D341Med (cell line): Measurements from ENCODE around the gene TAS2R60.
A peak's percentile ranks its signal among the peaks of the same experiment; 100 is the strongest.
"Not testable (repeated sequence)": the region's sequence is repeated elsewhere in the genome, so short reads cannot be mapped to it uniquely, and the experiment has no call there.

Experiments used
- DNase-seq: peaks from one replicate; pipeline ENCODE4 v3.0.0; 2012; ENCODE audit warnings: low spot score

Gene TAS2R60

DNA sequence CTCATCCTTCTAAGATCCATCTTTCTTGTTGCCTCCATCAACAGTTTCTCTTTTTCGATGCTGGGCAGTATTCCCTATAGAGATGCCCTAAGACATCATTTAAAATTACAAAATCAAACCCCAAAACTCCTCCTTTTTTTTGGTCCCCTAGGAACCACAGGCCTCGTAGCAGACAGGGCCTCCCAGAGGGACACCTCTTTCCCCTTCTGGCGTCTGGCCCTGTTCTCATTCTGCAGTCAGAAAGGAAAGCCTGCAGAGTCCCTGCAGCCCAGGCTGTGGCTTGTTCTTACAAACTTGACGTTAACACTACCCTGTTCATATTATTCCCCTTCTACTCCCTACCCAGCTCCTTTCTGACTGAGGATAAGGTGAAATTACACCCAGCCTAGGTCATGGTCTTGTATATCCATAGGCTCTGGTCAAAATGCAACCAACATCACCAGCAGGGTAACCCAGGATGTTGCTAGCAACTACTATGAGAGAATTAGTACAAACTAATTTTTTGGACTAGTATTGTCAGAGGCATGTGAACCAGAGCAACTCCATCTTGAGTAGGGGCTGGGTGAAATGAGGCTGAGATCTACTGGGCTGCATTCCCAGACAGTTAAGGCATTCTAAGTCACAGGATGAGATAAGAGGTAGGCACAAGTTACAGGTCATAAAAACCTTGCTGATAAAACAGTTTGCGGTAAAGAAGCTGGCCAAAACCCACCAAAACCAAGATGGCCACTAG lies 31.1 kb upstream of the TAS2R60 start:
- DNase-seq, result no peak

GRCh38 chr7:143413123-143413522 lies 30.1 kb upstream of the TAS2R60 start:
- no peak for DNase-seq

GRCh38 chr7:143415209-143415608 lies 28.0 kb upstream of the TAS2R60 start:
- not testable (repeated sequence) for DNase-seq

DNA sequence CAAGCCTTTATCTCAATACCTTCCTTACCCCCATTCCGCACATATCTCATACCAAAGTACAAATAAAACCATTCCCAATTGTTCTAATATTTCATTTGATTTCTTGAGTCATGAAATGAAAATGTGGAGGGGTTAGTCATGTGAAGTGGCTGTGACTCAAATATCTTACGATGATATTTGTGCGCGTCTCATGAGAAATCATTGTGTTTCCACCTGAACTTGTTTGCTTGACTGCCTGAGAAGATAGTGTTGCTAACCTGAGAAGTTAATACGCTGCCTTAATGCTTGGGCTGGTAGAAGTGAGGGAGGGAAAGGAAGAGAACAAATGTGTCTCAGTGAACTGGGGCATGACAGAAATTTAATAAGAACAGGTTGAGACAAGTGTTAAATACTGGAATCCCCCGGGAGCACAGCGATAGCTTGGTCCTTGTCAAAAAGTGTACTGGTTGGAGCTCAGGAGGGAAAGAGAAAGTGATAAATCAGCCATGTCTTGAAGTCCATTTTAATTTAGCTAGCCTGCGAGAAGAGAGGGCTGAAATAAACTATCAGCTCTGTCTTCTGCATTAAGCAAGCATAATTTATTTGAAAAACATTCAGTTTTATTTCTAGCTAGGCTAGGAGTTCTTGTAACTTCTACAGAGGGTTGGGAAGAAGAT lies 27.4 kb upstream of the TAS2R60 start:
- no peak for DNase-seq

DNA sequence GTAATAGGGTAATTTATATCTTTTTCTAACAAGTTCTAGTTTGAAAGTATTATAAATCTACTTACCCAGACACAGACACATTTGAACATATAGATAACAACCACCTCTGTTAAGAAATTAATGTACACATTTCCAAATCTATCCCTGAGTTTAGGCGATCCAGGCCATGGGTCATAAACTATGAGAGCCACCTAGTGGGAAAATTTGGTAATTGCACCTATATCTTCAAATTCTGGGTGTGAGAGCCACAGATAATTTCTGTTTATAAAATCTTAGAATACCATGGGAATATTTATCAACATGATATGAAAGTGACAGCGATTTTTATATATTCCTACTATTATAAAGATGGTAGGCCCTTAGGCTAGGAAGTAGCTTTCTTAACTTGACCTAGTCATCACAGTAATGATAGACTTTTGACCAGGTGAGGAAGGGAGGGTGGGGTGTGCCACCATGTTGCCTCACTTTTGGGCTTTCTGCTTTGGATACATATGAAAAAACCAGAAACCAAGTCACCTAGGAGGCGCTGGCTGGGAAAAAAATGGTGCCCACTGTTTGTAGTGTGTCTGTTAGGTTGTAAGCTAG lies 26.6 kb upstream of the TAS2R60 start:
- DNase-seq, result peak; percentile 62

DNA sequence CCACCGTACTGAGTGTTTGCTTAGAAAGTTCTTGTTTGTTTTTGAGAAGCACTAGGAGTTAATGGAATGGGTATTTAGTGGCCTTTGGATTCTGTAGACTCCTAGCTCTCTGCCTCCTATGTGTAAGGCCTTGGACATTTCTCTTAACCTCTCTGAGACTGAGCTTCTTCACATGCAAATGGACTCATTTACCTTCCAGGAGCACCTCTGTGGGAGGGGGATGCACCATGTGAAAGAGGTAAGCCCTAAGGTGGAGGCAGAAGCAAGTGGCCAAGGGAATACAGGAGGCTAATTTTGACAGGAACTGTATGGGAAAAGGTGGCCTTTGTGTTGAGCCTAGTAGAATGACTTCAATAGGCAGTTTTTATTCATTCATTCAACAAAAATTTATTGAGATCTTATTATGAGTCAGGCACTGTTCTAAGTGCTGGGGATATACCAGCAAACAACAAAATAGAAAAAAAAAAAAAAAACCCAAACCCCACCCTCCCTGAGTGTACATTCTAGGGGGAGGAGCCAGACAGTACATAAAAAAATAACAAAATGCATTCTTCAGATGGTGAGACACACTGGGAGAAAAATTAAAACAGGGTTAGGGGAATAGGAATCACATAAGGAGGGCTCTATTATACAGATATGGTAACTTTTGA lies 25.4 kb upstream of the TAS2R60 start:
- DNase-seq, result no peak

DNA sequence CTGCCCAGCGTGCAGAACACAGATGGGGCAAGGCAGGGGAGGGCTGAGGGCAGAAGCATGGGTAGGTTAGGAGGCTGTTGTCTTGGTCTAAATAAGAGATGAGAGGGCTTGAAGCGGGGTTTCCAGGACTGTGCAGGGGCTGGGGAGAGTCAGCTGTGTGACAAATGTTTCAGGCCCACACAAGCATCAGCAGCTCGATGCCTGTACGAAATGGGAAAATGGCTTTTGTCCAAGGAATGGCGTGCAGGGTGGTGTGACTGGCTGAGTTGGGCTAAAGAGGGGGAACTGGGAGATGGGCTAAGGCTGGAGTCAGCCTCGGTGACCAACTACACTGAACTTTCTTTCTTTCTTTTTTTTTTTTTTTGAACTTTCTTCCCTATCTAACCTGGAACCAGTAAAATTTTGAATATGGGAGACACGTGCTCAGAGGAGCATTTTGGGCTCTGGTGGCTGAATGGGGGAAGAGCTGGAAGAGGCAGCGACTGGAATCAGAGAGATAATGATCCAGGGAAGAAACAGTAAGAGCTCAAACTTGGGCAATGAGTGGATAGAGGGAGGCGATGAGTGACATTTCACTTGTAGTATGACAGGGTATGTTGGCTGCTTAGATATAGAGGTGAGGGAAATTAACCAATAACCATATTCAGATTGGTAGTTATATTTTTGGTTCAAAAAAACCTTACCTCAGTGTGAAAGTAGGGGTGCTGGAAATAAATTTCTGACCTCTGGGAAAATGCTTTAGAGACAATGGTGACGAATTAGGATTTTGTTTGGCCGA lies 24.4 kb upstream of the TAS2R60 start:
- DNase-seq, result no peak

- DNase-seq, result no peak
These were observed 23.4 kb upstream of the TAS2R60 start for GRCh38 chr7:143419880-143420279.

DNA sequence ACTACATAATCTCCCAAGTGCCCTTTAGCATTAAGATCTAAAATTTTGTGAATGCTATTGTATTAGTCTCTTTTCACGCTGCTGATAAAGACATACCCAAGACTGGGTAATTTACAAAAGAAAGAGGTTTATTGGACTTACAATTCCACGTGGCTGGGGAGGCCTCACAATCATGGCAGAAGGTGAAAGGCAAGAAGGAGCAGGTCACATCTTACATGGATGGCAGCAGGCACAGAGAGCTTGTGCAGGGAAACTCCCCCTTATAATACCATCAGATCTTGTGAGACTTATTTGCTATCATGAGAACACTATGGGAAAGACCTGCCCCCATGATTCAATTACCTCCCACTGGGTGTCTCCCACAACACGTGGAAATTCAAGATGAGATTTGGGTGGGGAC lies 22.6 kb upstream of the TAS2R60 start:
- not testable (repeated sequence) for DNase-seq

GRCh38 chr7:143422033-143422432 lies 21.2 kb upstream of the TAS2R60 start:
- DNase-seq, result no peak

DNA sequence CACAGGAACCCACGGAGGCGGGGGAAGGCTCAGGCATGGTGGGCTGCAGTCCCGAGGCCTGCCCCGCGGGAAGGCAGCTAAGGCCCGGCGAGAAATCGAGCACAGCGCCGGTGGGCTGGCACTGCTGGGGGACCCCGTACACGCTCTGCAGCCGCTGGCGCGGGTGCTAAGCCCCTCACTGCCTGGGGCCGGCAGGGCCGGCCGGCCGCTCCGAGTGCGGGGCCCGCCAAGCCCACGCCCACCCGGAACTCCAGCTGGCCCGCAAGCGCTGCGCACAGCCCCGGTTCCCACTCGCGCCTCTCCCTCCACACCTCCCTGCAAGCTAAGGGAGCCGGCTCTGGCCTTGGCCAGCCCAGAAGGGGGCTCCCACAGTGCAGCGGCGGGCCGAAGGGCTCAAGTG lies 18.8 kb upstream of the TAS2R60 start:
- not testable (repeated sequence) for DNase-seq

GRCh38 chr7:143426479-143427142 lies 16.6 kb upstream of the TAS2R60 start:
- no peak for DNase-seq

DNA sequence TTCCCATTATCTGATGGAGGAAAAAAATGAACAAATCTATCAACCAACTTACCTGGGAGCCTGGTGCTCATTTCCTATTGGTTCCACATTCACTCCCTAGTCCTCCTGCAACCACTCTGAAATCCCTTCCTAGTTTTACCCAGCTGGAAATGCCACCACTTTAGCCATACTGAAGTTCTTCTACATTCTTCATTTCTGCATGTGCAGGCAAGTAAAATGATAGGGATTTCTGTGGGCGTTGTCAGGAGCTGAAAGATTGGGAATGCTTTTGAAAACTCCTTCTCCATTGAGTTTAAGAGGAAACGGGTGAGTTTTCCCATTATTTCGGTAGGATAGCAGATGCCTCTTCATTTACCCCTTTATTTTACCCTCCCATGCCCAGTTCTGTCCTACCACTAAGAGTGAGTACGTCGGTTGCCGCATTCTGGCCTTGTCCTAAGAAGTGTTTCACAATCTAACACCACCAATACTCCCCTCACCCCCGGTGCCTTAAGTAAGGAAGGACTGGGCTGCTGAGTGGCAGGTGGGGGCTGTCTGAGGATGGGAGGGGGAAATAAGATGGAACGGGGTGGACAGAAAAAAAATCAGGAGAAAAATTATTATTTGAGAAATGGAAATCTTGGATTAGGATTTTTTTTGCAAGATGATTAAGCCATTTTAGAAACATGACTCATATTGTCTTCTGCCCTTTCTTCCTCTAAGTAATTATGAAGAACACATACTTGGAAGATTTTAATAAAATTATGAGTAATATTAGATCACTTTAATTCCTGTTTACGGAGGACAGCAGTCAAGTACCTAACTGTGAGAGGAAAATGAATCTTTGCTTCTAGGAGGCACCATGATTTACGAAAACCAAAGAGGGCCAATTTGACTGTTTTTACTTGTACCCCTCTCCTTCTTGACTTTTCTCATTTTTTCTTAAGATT lies 13.2 kb upstream of the TAS2R60 start:
- DNase-seq, result no peak

GRCh38 chr7:143431109-143431508 lies 12.1 kb upstream of the TAS2R60 start:
- DNase-seq, result no peak

GRCh38 chr7:143433759-143434158 lies 9.5 kb upstream of the TAS2R60 start:
- no peak for DNase-seq

DNA sequence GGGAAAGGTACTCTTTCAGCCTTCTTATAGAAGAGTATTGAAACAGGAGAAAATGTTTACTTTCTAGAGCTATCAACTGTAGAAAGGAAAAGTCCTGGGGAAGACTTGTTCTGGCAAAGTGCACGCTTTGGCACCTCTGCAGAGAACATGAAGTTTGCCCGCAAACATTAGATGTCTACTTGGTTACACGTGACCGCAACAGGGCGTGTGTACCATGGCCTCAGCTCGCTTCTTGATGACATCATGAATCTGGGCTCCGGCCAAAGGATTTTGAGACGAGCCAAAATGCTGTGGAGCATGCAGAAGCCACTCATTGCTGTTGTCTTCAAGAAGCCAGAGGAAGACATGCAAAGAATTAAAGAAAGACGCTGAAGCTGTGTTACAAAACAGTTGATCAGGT lies 8.6 kb upstream of the TAS2R60 start:
- no peak for DNase-seq

DNA sequence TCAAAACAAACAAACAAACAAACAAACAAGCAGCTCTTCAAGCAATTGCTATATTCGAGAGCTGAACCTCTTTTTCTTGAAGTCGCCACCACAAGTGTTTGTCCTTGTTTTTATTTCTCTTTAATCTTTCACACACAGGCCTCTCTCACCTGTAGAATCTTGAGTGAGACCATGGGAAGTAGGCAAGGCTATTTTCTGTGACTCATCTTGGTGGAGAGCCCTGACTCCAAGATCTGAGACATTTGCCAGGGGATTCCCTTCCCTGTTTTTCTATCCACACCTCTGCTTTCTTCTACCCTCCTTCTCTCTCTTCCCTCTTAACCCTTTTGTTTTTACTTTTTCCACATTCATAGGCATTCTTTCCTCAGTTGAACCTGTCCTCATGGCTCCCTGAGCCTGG lies 8.0 kb upstream of the TAS2R60 start:
- DNase-seq, result no peak

GRCh38 chr7:143436325-143436946 lies 6.8 kb upstream of the TAS2R60 start:
- DNase-seq, result no peak

GRCh38 chr7:143437578-143437977 lies 5.7 kb upstream of the TAS2R60 start:
- DNase-seq, result no peak

DNA sequence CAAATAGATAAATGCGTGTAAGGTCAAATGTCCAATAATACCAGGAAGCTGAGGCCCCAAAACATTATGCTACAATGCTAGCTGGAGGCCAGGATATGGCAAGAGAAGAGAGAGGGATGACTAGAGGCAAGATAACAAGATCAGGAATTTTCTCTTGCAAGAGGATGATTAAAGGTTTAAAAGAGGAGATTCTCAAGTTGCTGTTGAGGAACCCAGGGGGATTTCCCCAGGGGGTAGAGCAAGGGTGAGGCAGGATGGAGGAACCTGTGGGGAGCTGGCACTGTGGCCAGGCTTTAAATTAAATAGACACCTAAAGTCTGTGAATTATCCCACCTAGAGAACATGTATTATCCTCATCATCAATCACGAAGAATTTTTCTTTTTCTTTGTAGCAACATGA lies 3.4 kb upstream of the TAS2R60 start:
- DNase-seq, result no peak
